Osteocyte (in vitro differentiated cells): Measurements from ENCODE around the gene SH3BP2. TPM values are rescaled to one million over a fixed set of nuclear protein-coding genes. Genes with fewer than 3 reads are reported as not detected.
A peak's percentile ranks its signal among the peaks of the same experiment; 100 is the strongest.

Experiments
- DNase-seq: peaks from one replicate; pipeline ENCODE4 v3.0.0; 2021; ENCODE audit warnings: mixed read lengths; ENCODE audit not compliant: unreplicated experiment; ENCODE audit errors: extremely low spot score
- H3K27ac Mint-ChIP-seq: one replicate; pipeline ENCODE4 v1.8.0; 2021; ENCODE audit warnings: mild to moderate bottlenecking, mixed read lengths; ENCODE audit not compliant: unreplicated experiment
- H3K27me3 Mint-ChIP-seq: one replicate; pipeline ENCODE4 v1.8.0; 2021; ENCODE audit warnings: mixed read lengths; ENCODE audit not compliant: unreplicated experiment
- H3K36me3 Mint-ChIP-seq: one replicate; pipeline ENCODE4 v1.8.0; 2021; ENCODE audit warnings: mixed read lengths; ENCODE audit not compliant: unreplicated experiment
- H3K4me1 Mint-ChIP-seq: one replicate; pipeline ENCODE4 v1.8.0; 2021; ENCODE audit warnings: mixed read lengths; ENCODE audit not compliant: unreplicated experiment
- H3K4me3 Mint-ChIP-seq: one replicate; pipeline ENCODE4 v1.8.0; 2021; ENCODE audit warnings: mild to moderate bottlenecking, moderate library complexity, mixed read lengths; ENCODE audit not compliant: unreplicated experiment
- H3K9me3 Mint-ChIP-seq: one replicate; pipeline ENCODE4 v1.8.0; 2021; ENCODE audit warnings: mixed read lengths; ENCODE audit not compliant: unreplicated experiment
- CTCF ChIP-seq: fragments of 200-600 bp; sonication (generic); IDR thresholded peaks from 2 replicates; pipeline ENCODE4 v1.5.0; 2021; ENCODE audit warnings: antibody characterized with exemption, mild to moderate bottlenecking, moderate library complexity
- total RNA-seq: library from RNA; stranded (reverse); gene quantifications from 2 replicates; pipeline ENCODE4 v1.2.1, GENCODE V29; 2021

Gene SH3BP2
- total RNA-seq, 1 donor from 2014 or later = 110 TPM

GRCh38 chr4:2837904-2838496 is 45.1 kb downstream of the SH3BP2 start:
- Mint-ChIP-seq H3K4me3 (no peak overlapping the region), H3K27me3 (no peaks in the 10 kb centered on the region), H3K4me1 (peaks cover 22% of the 10 kb centered on the region), H3K36me3 (peaks cover 12% of the 10 kb centered on the region), H3K27ac (peak overlapping the region; percentile 54), H3K9me3 (peaks cover 4% of the 10 kb centered on the region)
- TF ChIP-seq CTCF = no peak
- peak; percentile 32 for DNase-seq

- no peak for TF ChIP-seq CTCF
- Mint-ChIP-seq H3K27me3 (no peaks in the 10 kb centered on the region), H3K4me3 (no peak overlapping the region), H3K36me3 (peaks cover 12% of the 10 kb centered on the region), H3K27ac (no peak overlapping the region), H3K4me1 (peaks cover 24% of the 10 kb centered on the region), H3K9me3 (peaks cover 4% of the 10 kb centered on the region)
- DNase-seq = no peak
These were observed 46.2 kb downstream of the SH3BP2 start for GRCh38 chr4:2839060-2839459.

- H3K9me3 Mint-ChIP-seq = peaks cover 4% of the 10 kb centered on the region
- peaks cover 9% of the 10 kb centered on the region for H3K36me3 Mint-ChIP-seq
- no peaks in the 10 kb centered on the region for H3K27me3 Mint-ChIP-seq
- peak overlapping the region; percentile 48 for H3K27ac Mint-ChIP-seq
- H3K4me3 Mint-ChIP-seq = peak overlapping the region; percentile 76
- no peak for TF ChIP-seq CTCF
- peaks cover 40% of the 10 kb centered on the region for H3K4me1 Mint-ChIP-seq
- DNase-seq = no peak
These were observed 49.9 kb downstream of the SH3BP2 start for GRCh38 chr4:2842687-2843262.

- no peak for TF ChIP-seq CTCF
- peaks cover 4% of the 10 kb centered on the region for H3K9me3 Mint-ChIP-seq
These were observed 50.5 kb downstream of the SH3BP2 start, which contains the start of gene ADD1 for GRCh38 chr4:2843263-2843940. ADD1 (plus strand) TSS chr4:2843844; CDS start chr4:2875916, 32,072 bp downstream.

GRCh38 chr4:2843941-2844584 is 51.2 kb downstream of the SH3BP2 start:
- no peak for DNase-seq
- Mint-ChIP-seq H3K4me1 (peaks cover 42% of the 10 kb centered on the region), H3K36me3 (peaks cover 9% of the 10 kb centered on the region), H3K27me3 (no peaks in the 10 kb centered on the region), H3K9me3 (peaks cover 4% of the 10 kb centered on the region), H3K4me3 (peak overlapping the region; percentile 98), H3K27ac (peak overlapping the region; percentile 85)
- TF ChIP-seq CTCF = no peak

More at GRCh38 chr4:2843263-2843940, 50.5 kb downstream of the SH3BP2 start, which contains the start of gene ADD1:
- peaks cover 37% of the 10 kb centered on the region for H3K4me1 Mint-ChIP-seq
- DNase-seq = peak; percentile 98
- no peaks in the 10 kb centered on the region for H3K27me3 Mint-ChIP-seq
- H3K36me3 Mint-ChIP-seq = peaks cover 9% of the 10 kb centered on the region
- peak within 1 kb of the TSS; percentile 85 for H3K27ac Mint-ChIP-seq
- H3K4me3 Mint-ChIP-seq = peak within 1 kb of the TSS; percentile 98
